Nucleus accumbens (tissue), 56 donors: Measurements from ENCODE around the gene MAGI1.

Experiments used
- DNase-seq, 56 donors: peaks; one replicate each; lab custom pipeline; 2025; lab: John Stamatoyannopoulos, UW

MAGI1 gene

GRCh38 chr3:65855370-65856100, 183.2 kb downstream of the MAGI1 start:
- no peak for DNase-seq

DNA sequence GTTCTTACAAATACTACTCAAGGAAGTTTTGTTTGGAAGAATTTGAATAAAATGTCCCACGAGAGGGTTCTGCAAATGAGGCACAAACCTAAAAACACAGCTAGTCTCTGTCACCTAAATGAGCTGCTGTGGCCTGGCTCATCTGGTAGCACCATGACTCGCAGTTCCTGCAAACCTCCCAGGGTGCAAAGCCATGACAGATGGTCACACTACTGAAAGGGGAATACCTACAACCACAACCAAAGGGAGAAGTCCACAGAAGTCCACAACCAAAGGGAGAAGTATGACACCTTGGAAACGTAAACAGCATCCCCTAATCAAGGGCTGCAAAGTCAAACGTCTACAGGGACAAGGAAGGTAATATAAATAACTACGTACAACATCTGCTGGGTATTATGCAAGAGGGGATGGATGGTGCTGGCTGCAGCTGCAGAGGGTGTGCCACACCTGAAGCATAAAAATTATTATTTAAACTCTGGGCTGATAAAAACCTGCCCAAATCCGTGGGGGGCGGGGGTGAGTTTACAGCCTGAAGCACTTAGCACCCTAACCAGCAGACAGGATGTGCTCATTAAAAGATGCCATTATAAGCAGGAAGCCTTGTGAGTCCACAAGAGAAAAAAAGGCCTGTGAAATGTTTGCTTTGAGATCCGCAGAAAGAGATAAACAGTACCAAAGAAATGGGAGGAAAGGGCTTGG, 184.0 kb downstream of the MAGI1 start:
- DNase-seq: no peak

GRCh38 chr3:65851827-65852226, 186.9 kb downstream of the MAGI1 start:
- DNase-seq: no peak

DNA sequence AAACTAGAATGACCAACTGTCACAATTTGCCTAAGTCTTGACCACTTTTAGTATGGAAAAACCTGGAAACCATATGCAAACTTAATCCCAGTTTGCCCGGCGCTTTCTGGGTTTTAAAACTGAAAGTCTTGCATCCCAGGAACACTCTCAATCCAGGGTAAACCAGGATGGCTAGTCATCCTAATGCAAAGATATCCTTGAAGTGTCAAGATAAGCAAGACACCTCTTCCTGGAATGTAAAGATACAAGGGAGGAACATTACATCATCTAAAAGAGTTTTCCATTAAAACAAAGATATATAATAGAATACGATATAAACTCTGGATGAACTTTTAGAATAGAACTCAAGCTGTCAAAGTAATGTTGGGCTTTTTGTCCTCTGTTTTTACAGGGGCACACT, 188.5 kb downstream of the MAGI1 start:
- no peak for DNase-seq

- no peak for DNase-seq
These were observed 190.7 kb downstream of the MAGI1 start for GRCh38 chr3:65848024-65848423.

DNA sequence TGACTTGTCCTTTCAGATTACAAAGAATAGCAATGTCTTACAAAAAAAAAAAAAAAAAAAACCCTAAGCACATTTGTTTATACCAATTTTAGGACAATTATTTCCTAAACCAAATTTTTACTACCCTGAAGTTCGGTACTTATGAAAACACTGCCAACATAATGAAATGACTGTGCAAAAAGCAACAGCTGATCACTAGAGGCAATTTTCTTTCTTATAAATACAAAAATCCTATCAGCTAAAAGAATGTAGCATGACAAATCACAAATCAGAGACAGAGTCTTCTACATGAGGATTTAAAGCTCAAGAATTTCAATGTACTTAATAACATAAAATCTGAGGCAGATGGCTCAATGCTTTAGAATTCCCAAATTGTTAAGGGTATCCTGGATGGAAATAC, 191.8 kb downstream of the MAGI1 start:
- no peak for DNase-seq

GRCh38 chr3:65844370-65844769, 194.3 kb downstream of the MAGI1 start:
- DNase-seq: no peak

GRCh38 chr3:65843732-65844131, 195.0 kb downstream of the MAGI1 start:
- no peak for DNase-seq

- no peak for DNase-seq
These were observed 201.1 kb downstream of the MAGI1 start for GRCh38 chr3:65837604-65838003.

DNA sequence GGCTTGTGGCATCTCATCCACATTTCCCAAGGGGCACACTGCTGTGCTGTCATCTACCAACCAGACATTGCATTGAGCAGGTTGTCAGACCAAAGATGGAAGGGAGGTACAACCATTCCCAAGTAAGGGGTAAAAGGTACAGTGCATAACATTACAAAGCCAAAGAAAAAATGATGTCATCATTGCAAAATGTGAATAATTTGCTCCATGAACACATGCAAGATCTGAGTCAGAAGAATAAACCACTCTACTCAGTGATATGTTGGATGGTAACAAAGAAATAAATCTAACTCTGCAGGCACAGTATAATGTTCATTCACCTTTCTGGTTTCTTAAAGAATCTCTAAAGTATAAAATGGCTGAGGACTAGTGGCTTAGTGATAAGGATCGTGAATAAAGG, 202.7 kb downstream of the MAGI1 start:
- no peak for DNase-seq

- no peak for DNase-seq
These were observed 204.8 kb downstream of the MAGI1 start for GRCh38 chr3:65833761-65834505.

DNA sequence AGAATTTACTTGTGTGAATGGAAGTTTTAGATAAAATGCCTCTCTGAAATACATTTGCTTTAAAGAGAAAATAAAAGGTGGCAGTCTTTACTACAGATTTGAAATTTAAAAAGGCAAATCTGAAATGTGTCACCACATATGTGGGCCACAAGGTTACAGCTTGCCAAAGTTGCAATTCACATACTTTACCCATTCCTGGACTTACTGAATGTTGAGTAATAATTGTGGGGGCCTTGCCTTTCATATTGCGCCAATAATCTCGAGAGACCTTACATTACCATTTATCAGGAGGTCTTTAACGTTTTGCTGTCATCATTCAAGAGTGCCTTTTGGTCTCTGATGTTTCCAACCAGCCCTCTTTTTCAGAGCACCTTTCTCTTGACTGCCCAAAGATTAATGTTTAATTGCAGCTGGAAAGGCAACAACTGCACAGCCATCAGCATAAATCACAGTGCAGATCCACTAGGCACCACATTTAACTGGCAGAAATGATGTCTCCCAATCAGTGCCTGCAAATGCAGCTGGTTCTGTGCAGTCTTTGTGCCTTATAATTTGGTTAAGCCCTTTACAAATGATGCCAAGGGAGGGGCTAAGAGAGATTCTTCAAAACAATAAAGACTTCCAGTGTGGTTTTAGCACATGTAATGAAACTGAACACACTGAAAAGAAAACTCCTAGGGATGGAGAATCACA, 206.8 kb downstream of the MAGI1 start:
- no peak for DNase-seq

- DNase-seq: peak in 2 of 56 donors; percentile 8 to 40
These were observed 207.6 kb downstream of the MAGI1 start for GRCh38 chr3:65830948-65831732.

GRCh38 chr3:65829228-65829627, 209.5 kb downstream of the MAGI1 start:
- DNase-seq: no peak

- no peak for DNase-seq
These were observed 210.0 kb downstream of the MAGI1 start for GRCh38 chr3:65828706-65829105.

- DNase-seq: no peak
These were observed 211.6 kb downstream of the MAGI1 start for GRCh38 chr3:65827076-65827475.

DNA sequence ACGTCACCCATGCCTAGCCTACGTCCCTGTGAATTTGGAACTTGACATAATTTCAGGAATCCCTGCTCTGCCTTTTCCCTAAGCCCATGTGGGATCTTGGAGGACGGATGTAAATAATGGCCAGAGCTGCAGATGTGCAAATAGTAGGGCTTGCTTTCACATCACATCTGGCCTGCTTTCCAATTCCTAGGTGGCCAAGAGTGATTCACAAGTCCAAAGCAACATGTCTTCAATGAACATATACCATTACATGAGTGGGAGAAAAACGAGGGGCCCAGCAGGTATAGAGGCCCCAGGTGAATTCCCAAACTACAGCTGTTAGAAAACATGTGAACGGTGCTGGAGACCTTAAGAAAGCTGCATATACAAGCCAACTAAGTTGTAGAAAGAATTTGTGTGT, 214.6 kb downstream of the MAGI1 start:
- no peak for DNase-seq

DNA sequence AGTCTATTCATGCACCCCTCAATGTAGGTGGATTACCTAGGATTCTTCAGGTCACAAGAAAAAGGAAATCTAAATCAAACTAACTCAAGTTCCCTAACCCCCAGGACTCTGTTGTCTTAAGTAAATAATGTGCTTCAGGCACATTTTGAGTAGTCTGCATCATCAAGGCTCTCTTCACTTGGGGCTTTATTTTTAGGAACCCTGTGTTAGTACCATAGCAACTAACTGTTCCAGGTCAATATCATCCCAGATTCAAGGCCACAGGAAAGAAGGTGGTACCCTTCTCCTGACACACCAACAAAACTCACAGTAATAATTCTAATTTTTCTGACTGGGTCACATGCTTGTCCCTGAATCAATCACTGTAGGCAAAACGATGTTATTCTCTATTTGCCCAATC, 218.1 kb downstream of the MAGI1 start:
- no peak for DNase-seq

GRCh38 chr3:65819896-65820295, 218.8 kb downstream of the MAGI1 start:
- no peak for DNase-seq

DNA sequence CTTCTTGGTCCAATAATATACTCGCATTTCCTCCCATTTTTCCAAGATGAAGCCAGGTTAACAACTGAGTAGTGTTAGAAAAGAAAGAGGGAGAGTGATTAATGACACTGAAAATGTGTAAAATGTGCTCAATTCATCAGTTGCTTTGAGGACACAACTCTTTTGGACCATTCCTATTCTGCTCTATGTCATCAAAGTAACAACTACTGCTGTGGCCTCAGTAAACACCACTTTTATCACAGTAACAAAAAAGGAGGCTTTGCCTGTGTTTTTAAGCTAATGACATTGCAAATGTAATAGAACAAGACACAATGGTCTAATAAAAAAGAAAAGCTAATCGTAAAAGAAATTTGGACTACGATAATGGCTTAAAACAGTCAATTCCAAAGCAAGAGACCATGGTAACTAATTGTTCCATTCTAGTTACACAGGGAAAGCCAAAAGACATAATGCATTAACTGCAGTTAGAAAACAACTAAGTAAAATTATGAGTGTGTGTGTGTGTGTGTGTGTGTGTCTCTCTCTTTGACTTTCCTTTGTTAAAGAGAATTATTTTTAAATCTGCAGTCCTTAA, 221.1 kb downstream of the MAGI1 start:
- no peak for DNase-seq
